KMS-11 (cell line): ENCODE data around the gene OR52W1.

Source experiments
- H2AFZ ChIP-seq: fragments of 200-600 bp; sonication (generic); 2 replicates; pipeline ENCODE4 v1.6.1; 2016; ENCODE audit warnings: antibody characterized with exemption, mixed run types, low read depth
- H3K27ac ChIP-seq: fragments of 200-600 bp; sonication (generic); 2 replicates; pipeline ENCODE4 v1.6.1; 2016; ENCODE audit warnings: mild to moderate bottlenecking, mixed run types
- H3K27me3 ChIP-seq: fragments of 200-600 bp; sonication (generic); 2 replicates; pipeline ENCODE4 v1.6.1; 2017; ENCODE audit warnings: mild to moderate bottlenecking, low read depth, mixed run types, moderate library complexity; ENCODE audit not compliant: insufficient read depth
- H3K36me3 ChIP-seq: fragments of 200-600 bp; sonication (generic); 2 replicates; pipeline ENCODE4 v1.6.1; 2017; ENCODE audit warnings: mild to moderate bottlenecking, mixed run types; ENCODE audit not compliant: insufficient read depth
- H3K4me1 ChIP-seq: fragments of 200-600 bp; sonication (generic); 2 replicates; pipeline ENCODE4 v1.6.1; 2016; ENCODE audit warnings: mild to moderate bottlenecking, low read depth, mixed run types; ENCODE audit not compliant: poor library complexity, severe bottlenecking
- H3K4me2 ChIP-seq: fragments of 200-600 bp; sonication (generic); 2 replicates; pipeline ENCODE4 v1.7.0; 2016; ENCODE audit warnings: mild to moderate bottlenecking, mixed run types
- H3K4me3 ChIP-seq: fragments of 200-600 bp; sonication (generic); IDR thresholded peaks from 2 replicates; pipeline ENCODE4 v1.6.1; 2017; ENCODE audit warnings: low read depth, low read length, mixed read lengths; ENCODE audit not compliant: insufficient read depth
- H3K79me2 ChIP-seq: fragments of 200-600 bp; sonication (generic); 2 replicates; pipeline ENCODE4 v1.6.1; 2016; ENCODE audit warnings: low read depth, mixed run types; ENCODE audit not compliant: insufficient read depth
- H3K9ac ChIP-seq: fragments of 200-600 bp; sonication (generic); 2 replicates; pipeline ENCODE4 v1.6.1; 2016; ENCODE audit warnings: mild to moderate bottlenecking, mixed run types
- H4K20me1 ChIP-seq: fragments of 200-600 bp; sonication (generic); 2 replicates; pipeline ENCODE4 v1.6.1; 2016; ENCODE audit warnings: mild to moderate bottlenecking, mixed run types; ENCODE audit not compliant: insufficient read depth
- CTCF ChIP-seq: fragments of 200-600 bp; sonication (generic); conservative IDR thresholded peaks from 2 replicates; pipeline ENCODE4 v1.6.1; 2017; ENCODE audit warnings: low read depth, mild to moderate bottlenecking, antibody characterized with exemption, low read length, moderate library complexity, mixed read lengths

Gene OR52W1

GRCh38 chr11:6233984-6234386, 35.0 kb downstream of the OR52W1 start:
- Histone ChIP-seq H3K79me2 (peaks cover 15% of the 10 kb centered on the region; the same call in 1 of the 2 replicates), H3K4me3 (no peak overlapping the region), H3K9ac (peak overlapping the region; percentile 63), H2AFZ (peak overlapping the region; percentile 82), H4K20me1 (no peaks in the 10 kb centered on the region), H3K4me1 (peaks cover 10% of the 10 kb centered on the region), H3K27me3 (no peaks in the 10 kb centered on the region), H3K36me3 (no peaks in the 10 kb centered on the region), H3K27ac (no peak overlapping the region; the same call in 1 of the 2 replicates), H3K4me2 (peak overlapping the region; percentile 61)
- TF ChIP-seq CTCF, result no peak

- Histone ChIP-seq H3K79me2 (peaks cover 15% of the 10 kb centered on the region; the same call in 1 of the 2 replicates), H3K27ac (peak within 1 kb of the TSS; percentile 20; the same call in 1 of the 2 replicates), H4K20me1 (no peaks in the 10 kb centered on the region), H3K27me3 (no peaks in the 10 kb centered on the region), H3K4me2 (peak within 1 kb of the TSS; percentile 91), H3K36me3 (no peaks in the 10 kb centered on the region), H3K4me1 (peaks cover 10% of the 10 kb centered on the region), H3K4me3 (no peak within 1 kb of the TSS), H2AFZ (peak within 1 kb of the TSS; percentile 93), H3K9ac (peak within 1 kb of the TSS; percentile 63)
- TF ChIP-seq CTCF, result no peak
Measured at GRCh38 chr11:6234387-6235107, 35.5 kb downstream of the OR52W1 start, which contains the start of gene FHIP1B. FHIP1B (minus strand) TSS chr11:6234636; CDS start chr11:6224516, 10,120 bp downstream.

DNA sequence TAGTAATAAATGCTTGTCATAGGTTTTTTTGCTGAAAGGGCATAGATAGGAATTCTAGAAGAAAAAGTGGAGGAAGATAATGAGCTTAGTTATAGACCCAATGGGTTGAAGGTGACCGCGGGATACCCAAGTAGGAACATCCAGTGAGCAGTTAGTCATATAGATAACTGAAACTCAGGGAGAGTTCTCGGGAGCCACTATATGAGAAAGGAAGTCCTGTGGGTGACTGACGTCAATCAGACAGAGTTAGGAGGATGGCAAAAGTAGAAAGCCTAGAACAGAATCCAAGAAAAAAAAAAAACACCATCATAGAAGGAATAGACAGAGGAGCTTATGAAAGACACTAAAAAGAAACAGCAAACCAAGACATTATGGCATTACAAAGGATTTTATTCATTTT, 38.2 kb downstream of the OR52W1 start:
- H3K36me3 ChIP-seq, result no peaks in the 10 kb centered on the region
- H3K4me1 ChIP-seq, result peaks cover 10% of the 10 kb centered on the region
- no peak for TF ChIP-seq CTCF
- no peaks in the 10 kb centered on the region for H4K20me1 ChIP-seq
- H2AFZ ChIP-seq, result no peak overlapping the region
- no peaks in the 10 kb centered on the region for H3K27me3 ChIP-seq
- no peak overlapping the region for H3K9ac ChIP-seq
- no peak overlapping the region for H3K27ac ChIP-seq
- H3K4me2 ChIP-seq, result no peak overlapping the region
- H3K79me2 ChIP-seq, result peaks cover 15% of the 10 kb centered on the region; the same call in 1 of the 2 replicates
- H3K4me3 ChIP-seq, result no peak overlapping the region

- TF ChIP-seq CTCF, result no peak
- Histone ChIP-seq H4K20me1 (no peaks in the 10 kb centered on the region), H2AFZ (no peak overlapping the region)
Measured at GRCh38 chr11:6237761-6238302, 38.8 kb downstream of the OR52W1 start.

More at GRCh38 chr11:6237761-6238302, 38.8 kb downstream of the OR52W1 start:
- Histone ChIP-seq H3K27ac (no peak overlapping the region), H3K4me3 (no peak overlapping the region), H3K4me1 (peaks cover 10% of the 10 kb centered on the region), H3K36me3 (no peaks in the 10 kb centered on the region), H3K9ac (no peak overlapping the region), H3K27me3 (no peaks in the 10 kb centered on the region), H3K79me2 (peaks cover 15% of the 10 kb centered on the region; the same call in 1 of the 2 replicates), H3K4me2 (no peak overlapping the region)
